HEK293T (cell line): Measurements from ENCODE around the gene LRP1B.

Experiments used
- CTBP1 ChIP-seq: fragments of 450-650 bp; IDR thresholded peaks from 2 replicates; pipeline ENCODE4 v1.6.1; 2016; ENCODE audit warnings: borderline replicate concordance
- FOXA1 ChIP-seq: fragments of 450-650 bp; IDR thresholded peaks from 2 replicates; pipeline ENCODE4 v1.6.1; 2016; ENCODE audit warnings: mild to moderate bottlenecking
- SUZ12 ChIP-seq: fragments of 450-650 bp; IDR thresholded peaks from 2 replicates; pipeline ENCODE4 v1.6.1; 2016; ENCODE audit warnings: mild to moderate bottlenecking
- TARDBP ChIP-seq: fragments of 450-650 bp; IDR thresholded peaks from 2 replicates; pipeline ENCODE4 v1.6.1; 2016

GRCh38 chr2:140855471-140855870, 1275.3 kb downstream of the LRP1B start:
- TF ChIP-seq SUZ12 (no peak), CTBP1 (no peak), TARDBP (no peak), FOXA1 (no peak)
